ENCODE measurements around the gene XYLB.
"Not testable (repeated sequence)": the region's sequence is repeated elsewhere in the genome, so short reads cannot be mapped to it uniquely, and the experiment has no call there.

XYLB gene

GRCh38 chr3:38318766-38319671 lies 27.6 kb upstream of the XYLB start:
- TF ChIP-seq CTCF (IDR thresholded peaks at IDR 0.05; ENCODE audit: control extremely low read depth, extremely low read depth, low read depth, missing control alignments) = no peak
- POLR2A ChIA-PET = no interaction called here
- no peak for DNase-seq (ENCODE audit: extremely low spot score)
- CTCF ChIA-PET = interaction anchor here (2.4 kb wide), 1 partner anchor 27 kb away, joined by 10 read pairs; the partner anchor contains the start of gene XYLB

GRCh38 chr3:38320638-38321037 lies 25.9 kb upstream of the XYLB start:
- CTCF ChIA-PET = interaction anchor here (1.1 kb wide), 1 partner anchor 25 kb away, joined by 5 read pairs; the partner anchor contains the start of gene XYLB

GRCh38 chr3:38323060-38323459 lies 23.5 kb upstream of the XYLB start:
- no peak for TF ChIP-seq CTCF (IDR thresholded peaks at IDR 0.05; ENCODE audit: control extremely low read depth, extremely low read depth, low read depth, missing control alignments)
- ChIA-PET POLR2A (no interaction called here), CTCF (no interaction called here)
- no peak for DNase-seq (ENCODE audit: extremely low spot score)

More at GRCh38 chr3:38320638-38321037, 25.9 kb upstream of the XYLB start:
- POLR2A ChIA-PET; DNase-seq (ENCODE audit: extremely low spot score): not testable (repeated sequence)

GRCh38 chr3:38325256-38325655 lies 21.3 kb upstream of the XYLB start:
- no peak for DNase-seq (ENCODE audit: extremely low spot score)
- ChIA-PET POLR2A (no interaction called here), CTCF (interaction anchor here (1.2 to 4.8 kb wide), 2 partner anchors 20 to 26 kb away, joined by 3 to 36 read pairs; partner anchors contain the start of gene XYLB)
- TF ChIP-seq CTCF (IDR thresholded peaks at IDR 0.05; ENCODE audit: control extremely low read depth, extremely low read depth, low read depth, missing control alignments) = no peak

- no peak for TF ChIP-seq CTCF (IDR thresholded peaks at IDR 0.05; ENCODE audit: control extremely low read depth, extremely low read depth, low read depth, missing control alignments)
- no peak for DNase-seq (ENCODE audit: extremely low spot score)
- CTCF ChIA-PET = interaction anchor here (1.2 to 4.8 kb wide), 2 partner anchors 11 to 18 kb away, joined by 3 to 36 read pairs; partner anchors contain the start of gene XYLB
- POLR2A ChIA-PET = no interaction called here
Observed at GRCh38 chr3:38327335-38328009, 19.1 kb upstream of the XYLB start.

GRCh38 chr3:38331257-38332022 lies 15.1 kb upstream of the XYLB start:
- ChIA-PET POLR2A (no interaction called here), CTCF (interaction anchor here (2.1 kb wide), 1 partner anchor 15 kb away, joined by 12 read pairs; the partner anchor contains the start of gene XYLB)
- no peak for DNase-seq (ENCODE audit: extremely low spot score)
- TF ChIP-seq CTCF (IDR thresholded peaks at IDR 0.05; ENCODE audit: control extremely low read depth, extremely low read depth, low read depth, missing control alignments) = no peak

Data from GM10248 (cell line).